HG02588 (cell line): ENCODE results near the gene IFI35.
"Not testable (repeated sequence)": the region's sequence is repeated elsewhere in the genome, so short reads cannot be mapped to it uniquely, and the experiment has no call there.

Experiments used
- ATAC-seq: cut with Tn5 transposase; IDR thresholded peaks from one replicate; pipeline ENCODE4 v1.9.1; 2021; ENCODE audit warnings: mild to moderate bottlenecking, moderate library complexity; ENCODE audit not compliant: unreplicated experiment

Gene IFI35

GRCh38 chr17:42997390-42997983, 9.1 kb upstream of the IFI35 start:
- no peak for ATAC-seq

GRCh38 chr17:42997984-42998938, 8.3 kb upstream of the IFI35 start, which contains the start of gene RPL27:
TSS of gene RPL27 (plus strand) at chr17:42998419. CDS start at chr17:42998751, 332 bp downstream.
- ATAC-seq = peak; percentile 91

GRCh38 chr17:42999003-42999525, 7.5 kb upstream of the IFI35 start:
- ATAC-seq = no peak

- not testable (repeated sequence) for ATAC-seq
Observed at GRCh38 chr17:43000894-43001293, 5.7 kb upstream of the IFI35 start.

DNA sequence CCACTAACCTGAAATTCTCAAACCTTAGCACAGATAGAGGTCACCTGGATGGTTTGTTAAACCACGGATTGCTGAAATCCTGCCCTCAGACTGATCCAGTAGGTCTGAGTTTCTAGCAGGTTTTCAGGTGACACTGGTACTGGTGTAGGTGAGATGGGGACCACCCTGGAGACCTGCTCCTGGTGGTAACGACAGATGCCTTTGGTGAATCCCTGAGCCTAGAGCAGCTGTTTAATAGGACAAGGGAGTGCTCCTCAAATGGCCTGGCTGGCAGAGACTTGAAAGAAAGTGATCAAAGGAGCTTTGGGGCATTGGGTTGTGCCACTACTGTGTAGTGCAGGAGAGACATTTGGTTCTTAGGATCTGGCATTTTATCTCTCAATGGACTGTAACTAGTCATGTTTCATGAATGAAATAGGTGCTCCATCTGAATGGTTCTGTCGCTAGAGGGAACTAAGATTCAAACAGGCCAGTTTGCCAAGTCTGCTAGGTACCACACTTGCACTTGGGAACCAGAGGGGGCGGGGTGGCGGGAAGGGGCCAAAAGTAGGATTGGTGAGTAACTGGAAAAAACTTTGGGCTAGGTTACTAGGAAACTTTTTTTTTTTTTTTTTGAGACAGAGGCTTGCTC, 2.9 kb upstream of the IFI35 start:
- no peak for ATAC-seq

- ATAC-seq = no peak
Observed at GRCh38 chr17:43010667-43011308, 4.2 kb downstream of the IFI35 start.

DNA sequence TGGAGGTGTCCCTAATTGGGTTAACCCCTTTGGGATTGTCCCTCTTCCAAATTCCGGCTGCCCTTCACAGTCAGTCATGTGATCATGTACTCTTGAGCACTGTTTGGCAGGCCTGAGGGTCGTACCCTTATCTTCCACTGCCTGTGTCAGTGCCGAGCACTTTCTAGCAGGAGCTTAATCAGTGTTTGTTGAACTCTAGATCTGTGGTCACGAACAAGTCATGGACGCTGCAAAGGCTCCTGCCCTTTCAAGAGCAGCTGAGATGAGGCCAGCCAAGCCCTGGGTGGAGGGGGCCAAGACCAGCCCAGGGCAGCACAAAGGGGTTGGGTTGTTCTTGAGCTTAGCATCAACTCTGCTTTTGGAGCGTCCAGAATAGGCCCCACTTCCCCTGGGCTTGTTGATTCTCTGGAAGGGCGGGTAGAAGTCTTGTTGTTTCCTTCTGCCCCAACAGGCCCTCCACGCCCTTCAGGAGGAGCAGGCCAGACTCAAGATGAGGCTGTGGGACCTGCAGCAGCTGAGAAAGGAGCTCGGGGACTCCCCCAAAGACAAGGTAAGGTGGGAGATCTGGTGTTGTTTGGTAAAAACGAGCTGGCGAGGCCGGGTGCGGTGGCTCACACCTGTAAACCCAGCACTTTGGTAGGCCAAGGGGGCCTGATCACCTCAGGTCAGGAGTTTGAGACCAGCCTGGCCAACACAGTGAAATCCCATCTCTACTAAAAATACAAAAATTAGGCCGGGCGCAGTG, 5.3 kb downstream of the IFI35 start:
- no peak for ATAC-seq

GRCh38 chr17:43013296-43013695, 6.7 kb downstream of the IFI35 start:
- ATAC-seq = no peak

DNA sequence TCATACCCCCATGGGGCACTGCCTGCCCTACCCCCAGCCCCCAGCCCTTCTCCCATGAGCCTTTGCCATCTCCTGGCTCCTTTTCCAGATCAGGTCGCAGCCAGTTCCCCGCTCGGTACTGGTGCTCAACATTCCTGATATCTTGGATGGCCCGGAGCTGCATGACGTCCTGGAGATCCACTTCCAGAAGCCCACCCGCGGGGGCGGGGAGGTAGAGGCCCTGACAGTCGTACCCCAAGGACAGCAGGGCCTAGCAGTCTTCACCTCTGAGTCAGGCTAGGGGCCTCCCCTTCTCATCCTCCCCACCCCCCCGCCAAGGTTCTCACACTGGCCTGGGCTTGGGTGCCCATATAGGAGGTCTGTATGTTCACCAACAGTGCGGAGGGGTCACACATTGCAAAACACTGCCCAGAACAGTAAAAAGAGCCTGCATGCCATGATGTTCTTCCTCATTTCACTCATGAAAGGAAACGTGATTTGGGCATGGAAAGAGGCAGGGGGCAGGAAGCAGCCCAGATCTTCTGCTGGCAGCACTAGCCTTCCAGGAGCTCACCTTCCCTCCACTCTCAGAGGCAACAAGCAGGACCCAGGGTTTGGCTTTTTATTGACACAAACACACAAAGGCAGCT, 7.5 kb downstream of the IFI35 start:
- ATAC-seq = no peak

GRCh38 chr17:43014649-43015542, 8.3 kb downstream of the IFI35 start:
- ATAC-seq = no peak

- no peak for ATAC-seq
Observed at GRCh38 chr17:43015579-43015978, 9.0 kb downstream of the IFI35 start.

- no peak for ATAC-seq
Observed at GRCh38 chr17:43016216-43016615, 9.6 kb downstream of the IFI35 start.

DNA sequence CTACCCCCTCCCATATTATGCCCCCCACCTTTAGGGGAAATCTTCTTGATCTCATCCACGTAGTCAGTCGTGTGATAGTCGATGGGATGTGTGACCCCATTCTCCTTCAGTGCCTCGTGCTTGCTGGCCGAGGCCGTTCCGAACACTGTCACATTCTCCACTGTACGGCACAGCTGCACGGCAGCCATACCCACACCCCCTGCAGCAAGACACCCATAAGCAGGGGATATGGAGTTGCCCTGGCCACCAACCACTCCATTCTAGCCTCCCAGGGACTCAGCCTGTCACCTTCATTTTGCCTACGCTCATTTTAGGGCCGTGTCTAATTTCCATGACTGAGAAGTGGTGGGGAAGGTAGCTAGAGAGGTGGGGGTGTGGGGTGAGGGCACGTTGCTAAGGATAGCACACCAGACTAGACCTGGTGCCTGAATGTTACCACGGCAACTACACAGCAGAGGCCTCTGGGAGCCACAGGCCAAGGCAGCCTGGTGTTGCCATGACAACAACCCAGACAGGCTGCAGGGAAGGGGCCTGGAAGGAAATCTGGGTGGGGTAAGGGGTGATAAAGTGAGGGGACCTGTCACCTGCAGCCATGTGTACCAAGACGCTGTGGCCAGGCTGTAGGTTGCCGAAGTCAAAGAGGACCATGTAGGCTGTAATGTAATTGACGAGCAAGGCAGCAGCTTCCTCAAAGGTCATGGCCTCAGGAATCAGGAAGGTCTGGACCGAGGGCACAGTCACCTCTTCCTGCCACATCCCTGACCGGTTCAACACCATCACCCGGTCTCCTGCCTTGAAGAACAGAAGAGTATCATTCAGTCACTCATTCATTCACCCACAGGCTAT, 11.6 kb downstream of the IFI35 start:
- ATAC-seq = no peak

DNA sequence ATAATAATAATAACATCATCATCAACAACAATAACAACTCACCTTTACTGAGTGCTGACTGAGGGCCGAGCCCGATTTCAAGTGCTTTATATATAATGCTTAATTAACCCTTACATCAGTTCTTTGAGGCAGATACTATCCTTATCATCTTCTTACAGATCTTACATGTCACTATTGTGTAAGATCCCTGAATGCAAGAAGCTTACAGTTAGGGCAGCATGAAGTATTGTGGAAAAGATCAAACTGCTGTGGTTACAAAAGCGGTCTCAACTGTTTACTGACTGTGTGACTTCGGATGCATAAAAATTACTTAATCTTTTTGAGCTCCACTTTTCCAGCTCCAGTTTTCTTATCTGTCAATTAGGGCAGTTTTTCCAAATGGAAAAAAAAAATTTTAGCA, 12.3 kb downstream of the IFI35 start:
- no peak for ATAC-seq

DNA sequence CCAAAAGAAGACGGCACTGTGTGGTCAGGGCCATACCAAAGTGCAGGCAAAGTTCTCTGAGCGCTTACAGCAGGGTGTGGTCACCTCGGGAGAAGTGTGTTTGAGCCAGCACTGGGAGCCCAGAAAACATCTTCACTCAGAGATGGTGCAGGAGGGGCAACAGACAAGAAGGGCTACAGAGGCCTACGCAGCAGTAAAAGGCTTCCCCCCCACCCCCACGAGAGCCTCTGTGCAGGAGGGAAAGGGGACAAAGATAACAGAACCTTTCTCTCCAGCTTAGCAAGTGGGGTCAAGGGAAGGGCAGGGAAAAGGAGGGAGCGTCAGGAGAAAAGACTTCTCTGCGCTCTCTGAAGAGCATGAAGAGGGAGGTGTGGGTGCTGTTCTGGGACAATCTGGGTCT, 12.8 kb downstream of the IFI35 start:
- no peak for ATAC-seq

GRCh38 chr17:43020030-43020621, 13.5 kb downstream of the IFI35 start:
- ATAC-seq = no peak
